Activated CD4-positive, CD25-positive, alpha-beta regulatory T cell treated with anti-CD3 and anti-CD28 coated beads, Interleukin-2, amount 50 U/mL, for 16 hours (primary cell): ENCODE results near the gene ERCC6L2.

ENCODE experiments used
- DNase-seq: peaks from one replicate; pipeline ENCODE4 v3.0.0-alpha.2; 2020; ENCODE audit warnings: low read depth, low spot score

The ERCC6L2 gene

DNA sequence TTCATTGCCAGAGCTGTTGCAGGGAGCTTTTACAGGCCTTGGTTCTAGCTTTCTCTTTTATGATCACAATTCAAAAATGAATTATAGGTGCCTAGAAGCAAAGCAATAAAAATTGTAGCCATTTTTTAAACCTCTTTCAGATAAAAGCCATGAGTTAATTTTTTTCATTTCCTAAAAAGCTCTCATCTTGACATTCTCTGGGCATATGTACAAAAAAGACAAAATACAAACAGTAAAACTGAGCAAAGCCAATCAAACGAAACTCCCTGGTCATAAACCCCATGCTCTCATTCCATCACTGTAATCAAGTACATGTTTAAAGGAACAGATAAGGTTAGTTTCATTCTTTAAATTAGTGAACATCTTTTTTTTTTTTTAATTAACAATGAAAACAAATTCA, 101.9 kb downstream of the ERCC6L2 start:
- no peak for DNase-seq

DNA sequence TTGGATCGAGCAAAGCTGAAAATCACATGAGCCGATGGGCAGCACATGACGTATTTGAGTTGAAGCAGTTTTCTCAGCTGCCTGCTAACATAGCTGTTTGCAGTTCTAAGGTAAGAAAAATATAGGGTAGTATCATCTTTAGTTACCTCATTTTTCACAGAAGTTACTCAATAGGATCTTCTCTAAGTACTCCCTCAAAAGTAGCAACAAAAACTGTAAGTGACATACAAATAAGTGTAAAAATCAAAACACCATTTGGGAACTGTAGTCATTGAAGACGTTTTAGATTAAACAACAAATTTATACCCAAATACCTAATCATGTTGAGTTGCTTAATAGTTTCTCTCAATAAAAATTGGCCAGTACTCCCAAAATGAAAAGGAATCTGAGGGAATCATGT, 102.6 kb downstream of the ERCC6L2 start:
- DNase-seq = no peak

- DNase-seq = no peak
These were observed 104.0 kb downstream of the ERCC6L2 start for GRCh38 chr9:95979446-95979845.

DNA sequence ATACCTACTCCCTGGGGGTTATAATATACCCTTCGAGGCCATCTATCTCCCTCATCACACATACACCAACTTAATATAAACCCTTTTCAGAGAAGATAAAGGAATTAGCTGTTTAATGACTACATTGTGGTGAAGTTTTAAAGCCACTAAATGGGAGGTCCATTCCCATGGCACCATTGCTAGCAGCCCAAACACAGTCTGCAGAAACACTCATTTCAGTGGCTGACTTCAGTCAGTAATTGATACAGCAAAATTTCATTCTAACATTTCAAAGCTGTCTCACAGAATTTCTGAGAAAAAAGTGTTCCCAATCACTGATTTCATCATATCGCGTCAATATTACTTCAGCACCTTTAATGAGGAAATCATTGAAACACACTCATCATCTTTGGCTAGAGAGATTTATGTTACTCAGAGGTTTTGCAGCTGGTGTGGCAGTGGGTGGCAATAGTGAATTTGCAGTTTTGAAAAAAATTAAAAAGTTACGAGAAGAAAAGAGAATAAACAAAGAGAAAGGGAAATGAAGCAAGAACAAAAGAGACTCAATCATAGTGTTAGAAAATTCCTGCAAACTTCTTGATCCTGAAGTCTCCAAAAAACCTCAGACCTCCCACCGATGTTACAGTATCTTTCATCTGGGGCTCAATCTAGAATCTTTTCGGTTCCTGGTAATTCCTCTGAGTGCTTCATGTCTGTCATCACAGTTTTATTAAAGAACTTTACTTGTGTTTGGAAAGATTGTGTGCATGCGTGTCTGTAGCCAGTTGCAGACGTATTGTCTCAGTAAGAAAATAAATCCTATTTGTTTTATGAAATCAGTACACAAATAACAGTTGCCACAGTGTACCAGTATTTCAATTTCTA, 105.0 kb downstream of the ERCC6L2 start:
- DNase-seq = no peak

DNA sequence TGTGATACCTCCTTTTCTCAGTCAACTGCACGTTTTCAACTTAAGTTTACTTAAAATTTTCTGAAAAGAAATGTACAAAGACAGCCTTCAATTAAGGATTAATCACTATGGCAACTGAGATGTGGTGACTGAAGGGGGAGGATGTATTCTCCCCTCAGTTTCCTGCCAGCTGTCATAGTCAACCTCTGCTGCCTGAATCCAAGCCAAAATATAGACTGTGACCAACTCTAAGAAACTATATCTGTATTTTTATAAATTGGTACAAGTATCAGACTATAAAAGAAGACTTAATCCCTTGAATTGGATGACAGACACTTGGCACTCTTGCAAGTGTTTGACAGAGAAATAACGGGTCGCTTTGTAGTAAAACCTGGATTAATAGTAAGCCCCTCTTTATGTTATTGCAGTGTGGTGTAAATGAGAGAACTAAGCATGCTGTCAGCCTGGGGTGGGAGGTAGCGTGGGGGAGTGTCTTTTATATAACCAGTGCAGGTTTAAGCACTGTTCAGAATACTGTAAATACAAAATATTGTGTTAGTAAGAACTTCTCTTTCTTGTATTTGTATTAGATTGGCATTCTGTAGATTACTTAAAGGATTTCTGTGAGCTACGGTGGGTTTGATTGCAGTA, 106.4 kb downstream of the ERCC6L2 start:
- no peak for DNase-seq

DNA sequence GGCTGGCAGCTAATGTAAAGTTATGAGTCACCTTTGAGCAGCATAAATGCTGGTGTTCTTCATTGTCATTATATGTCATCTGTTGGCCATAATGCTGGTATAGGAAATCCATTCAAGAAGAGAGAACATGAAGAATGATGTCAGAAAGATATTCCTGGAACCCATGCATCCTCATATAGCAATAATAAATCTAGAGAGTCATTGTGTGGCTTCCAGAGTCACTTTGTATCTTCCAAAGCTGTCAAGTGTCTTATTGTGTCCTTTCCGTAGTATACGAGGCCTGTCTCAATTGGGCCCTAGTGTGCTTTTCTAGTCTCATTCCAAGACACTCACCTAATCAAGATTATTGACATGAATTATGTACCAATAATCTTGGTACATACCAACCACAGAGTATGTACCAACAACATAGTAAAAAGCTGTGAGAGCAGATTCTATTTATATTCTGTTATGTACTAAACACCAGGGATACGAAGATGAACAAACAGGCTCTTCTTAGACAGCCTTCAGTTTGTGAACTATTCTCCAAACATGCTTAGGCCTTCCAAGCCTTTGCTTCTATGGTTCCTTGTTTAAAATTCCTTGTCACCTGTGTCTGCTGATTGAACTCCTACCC, 110.1 kb downstream of the ERCC6L2 start:
- no peak for DNase-seq

DNA sequence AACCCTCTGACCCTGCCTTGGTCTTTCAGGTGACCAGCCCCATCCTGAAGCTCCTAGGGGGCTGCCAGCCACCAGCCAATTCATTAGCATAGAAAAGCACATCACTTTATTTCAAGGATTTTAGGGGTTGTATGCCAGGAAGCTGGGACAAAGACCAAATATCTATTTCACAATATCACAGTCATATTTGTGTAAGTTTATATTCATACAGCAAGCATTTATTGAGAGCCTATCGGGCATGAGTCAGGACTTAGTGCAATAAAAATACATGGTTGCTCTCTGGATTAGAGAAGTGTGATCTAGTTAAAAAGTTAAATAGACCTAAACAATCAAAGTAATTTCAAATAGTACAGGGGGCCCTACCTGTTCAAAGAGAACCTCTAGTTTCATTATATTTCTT, 113.8 kb downstream of the ERCC6L2 start:
- DNase-seq = no peak

DNA sequence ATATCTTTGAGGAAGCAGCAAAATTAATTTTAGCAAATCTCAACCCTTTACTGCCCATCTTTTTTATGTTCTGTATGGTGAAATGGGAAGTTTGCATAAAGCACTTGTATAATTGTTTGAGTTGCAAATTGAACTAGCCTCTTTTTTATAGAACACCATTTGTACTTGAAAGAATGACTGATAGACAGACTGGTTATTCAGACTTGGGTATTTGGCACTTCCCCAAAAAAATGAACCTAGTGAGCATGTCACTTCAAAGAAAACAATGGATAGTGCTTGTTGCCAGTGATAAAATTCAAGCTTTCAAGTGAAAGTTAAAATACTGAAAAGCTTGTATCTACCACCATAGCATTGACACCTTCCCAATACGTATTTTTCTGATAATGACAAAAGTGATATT, 115.8 kb downstream of the ERCC6L2 start:
- no peak for DNase-seq

DNA sequence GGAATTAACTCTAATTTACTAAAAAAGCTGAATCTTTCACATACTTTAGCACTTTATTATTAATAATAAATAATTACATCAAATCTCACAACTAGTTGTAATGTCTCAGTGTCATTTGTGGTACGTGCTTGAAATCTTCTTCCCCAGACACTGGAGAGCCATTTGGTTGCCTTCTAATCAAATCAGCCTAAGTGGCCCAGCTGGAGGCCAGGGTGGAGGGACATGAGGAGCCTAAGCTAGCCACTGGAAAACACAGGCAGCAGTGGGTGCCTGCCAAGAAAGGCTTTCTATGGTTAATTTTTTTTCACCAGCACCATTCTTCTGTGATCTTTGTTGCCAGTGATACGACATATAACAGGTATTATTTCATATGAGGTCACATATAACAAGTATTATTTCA, 117.0 kb downstream of the ERCC6L2 start:
- no peak for DNase-seq

DNA sequence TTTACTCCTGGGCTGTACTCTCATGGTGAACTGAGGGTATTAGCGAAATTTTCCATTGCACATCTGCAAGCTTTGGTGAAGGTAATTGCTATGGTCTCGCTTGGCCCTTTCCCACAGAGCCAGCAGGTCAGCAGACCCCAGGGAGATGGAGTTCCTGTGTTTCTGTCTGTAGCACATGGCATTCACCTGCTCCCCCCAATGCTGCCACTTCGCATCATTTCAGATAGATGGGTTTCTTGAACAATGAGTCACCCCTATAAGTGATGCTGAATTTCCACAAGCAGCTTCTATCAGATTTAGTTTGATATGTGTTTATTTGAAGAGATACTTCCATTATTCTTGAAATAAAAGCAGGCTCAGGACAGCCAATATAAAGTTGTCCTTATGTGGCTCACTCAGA, 117.8 kb downstream of the ERCC6L2 start:
- DNase-seq = no peak

DNA sequence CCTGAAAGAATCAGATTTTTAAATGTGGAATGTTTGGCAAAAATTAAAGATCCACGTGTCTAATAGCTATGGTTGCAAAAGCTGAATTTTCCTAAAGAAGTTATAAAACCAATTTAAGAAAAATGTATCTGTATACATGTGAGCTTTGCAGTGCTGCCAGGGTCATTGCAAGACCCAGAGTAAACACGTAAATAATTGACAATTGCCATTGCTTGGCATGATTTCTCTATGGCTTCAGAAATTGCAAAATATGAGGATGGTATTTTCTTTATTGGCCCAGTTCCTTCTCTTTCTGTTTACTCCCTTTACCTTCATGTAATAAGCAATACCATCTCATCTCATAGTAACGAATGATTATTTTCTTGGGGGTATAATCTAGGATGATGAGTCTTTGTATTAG, 123.9 kb downstream of the ERCC6L2 start:
- DNase-seq = no peak

DNA sequence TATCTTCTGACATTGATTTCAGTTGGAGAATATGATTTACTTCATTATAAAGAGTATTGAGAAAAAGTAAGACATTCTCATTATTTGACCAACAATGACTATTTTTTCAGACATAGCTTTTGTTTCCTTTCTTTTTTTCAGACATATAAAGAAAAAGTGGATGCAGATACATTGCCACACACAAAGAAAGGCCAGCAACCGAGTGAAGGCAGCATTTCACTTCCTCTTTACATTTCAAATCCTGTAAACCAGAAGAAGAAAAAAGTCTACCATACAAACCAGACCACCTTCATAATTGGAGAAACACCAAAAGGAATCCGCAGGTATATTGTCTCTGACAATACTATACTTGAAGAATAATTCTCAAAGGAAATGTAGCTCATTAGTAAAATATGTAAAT, 128.9 kb downstream of the ERCC6L2 start:
- no peak for DNase-seq

DNA sequence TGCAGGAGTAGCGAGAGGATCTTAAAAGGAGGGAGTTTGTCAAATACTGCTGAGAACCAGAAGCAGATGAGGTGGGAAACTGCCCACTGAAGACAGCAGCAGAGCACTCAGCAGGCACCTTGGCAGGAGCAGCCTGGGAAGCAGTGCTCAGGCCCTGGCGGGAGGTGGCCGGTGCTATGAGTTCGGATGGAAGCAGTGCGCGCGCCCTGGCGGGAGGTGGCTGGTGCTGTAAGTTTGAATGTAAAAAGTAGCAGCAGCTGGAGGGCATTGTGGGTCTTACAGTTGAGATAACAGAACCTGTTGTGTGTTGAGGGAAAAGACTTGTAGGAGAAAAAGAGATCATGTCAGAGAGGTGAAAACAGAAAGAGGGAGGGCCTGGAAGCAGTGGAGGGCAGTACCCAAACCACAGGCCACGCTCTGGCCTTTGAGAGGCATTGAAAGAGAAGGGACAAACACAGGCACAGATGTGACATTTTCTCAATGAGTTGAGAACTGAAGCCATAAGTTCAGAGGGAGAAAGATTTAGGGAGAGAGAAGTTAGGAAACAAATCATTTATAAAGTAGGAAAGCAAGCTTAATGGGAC, 130.9 kb downstream of the ERCC6L2 start:
- DNase-seq = no peak

DNA sequence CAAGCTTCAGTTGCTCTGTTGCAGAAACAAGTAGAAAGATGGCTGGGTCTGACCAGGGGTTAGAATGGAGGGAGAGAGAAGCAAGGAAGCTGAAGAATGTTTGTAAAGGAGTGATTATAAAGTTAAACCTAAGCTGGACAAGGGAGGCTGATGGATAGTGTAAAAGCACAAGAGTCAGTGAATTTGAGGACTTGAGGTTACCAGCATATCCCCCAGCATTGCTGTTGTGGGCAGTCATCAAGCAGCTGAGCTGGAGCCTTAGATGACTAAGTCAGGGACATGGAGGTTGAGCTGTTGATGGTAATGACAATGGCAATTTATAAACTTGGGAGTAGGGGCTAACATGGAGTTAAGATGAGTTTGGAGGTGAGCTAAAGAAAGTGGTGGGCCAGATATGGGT, 131.5 kb downstream of the ERCC6L2 start:
- DNase-seq = no peak

DNA sequence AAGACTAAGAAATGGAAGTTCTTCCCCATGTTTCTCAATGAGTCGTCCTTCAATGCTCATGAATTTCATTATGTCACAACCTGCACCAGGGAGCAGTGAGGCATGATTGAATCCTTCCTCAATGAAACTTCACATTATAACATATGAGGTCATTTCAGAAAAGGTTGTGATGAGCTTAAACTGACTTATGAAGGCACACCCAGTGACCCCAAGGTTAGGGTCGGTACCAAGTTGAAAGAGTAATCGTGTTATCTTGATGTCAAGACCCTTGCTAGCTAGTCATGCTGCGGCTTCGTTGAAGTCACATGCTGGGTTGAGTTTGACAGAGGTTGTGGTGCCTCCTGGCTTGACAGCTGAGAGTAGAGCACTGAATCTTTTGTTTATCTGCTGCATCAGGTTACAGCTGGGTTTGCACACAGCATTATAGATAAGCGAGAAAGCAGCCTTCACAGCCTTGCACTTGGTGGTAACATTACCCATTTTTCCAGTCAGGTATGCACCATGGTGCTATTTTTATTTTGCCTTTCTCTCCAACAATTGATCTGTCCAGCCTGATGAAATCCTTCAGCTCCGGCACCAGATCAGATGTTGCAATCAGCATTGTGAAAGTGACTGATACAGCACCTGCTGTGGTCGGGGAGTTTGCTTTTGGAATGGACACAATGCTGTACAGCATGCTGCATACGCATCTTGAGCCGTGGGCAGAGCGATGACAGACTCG, 133.2 kb downstream of the ERCC6L2 start:
- no peak for DNase-seq

DNA sequence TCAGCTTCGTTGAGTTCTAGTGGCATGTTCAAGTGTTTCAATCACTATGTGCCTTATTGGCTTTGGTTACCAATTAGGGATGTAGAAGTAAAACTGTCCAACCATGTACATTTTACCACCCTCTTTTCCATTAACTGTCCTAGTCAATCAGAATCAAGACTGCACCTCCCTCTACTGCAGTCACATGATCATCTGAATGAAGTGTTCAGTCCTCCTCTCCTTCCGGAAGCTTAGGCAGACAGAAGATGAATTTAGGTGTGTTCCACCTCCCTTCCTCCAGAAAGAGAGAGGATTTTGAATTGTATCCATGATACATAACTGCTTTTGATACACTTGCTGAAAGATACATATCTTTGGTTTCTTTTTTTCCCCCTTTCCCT, 133.7 kb downstream of the ERCC6L2 start:
- DNase-seq = no peak

- DNase-seq = no peak
These were observed 134.4 kb downstream of the ERCC6L2 start for GRCh38 chr9:96009690-96010472.

DNA sequence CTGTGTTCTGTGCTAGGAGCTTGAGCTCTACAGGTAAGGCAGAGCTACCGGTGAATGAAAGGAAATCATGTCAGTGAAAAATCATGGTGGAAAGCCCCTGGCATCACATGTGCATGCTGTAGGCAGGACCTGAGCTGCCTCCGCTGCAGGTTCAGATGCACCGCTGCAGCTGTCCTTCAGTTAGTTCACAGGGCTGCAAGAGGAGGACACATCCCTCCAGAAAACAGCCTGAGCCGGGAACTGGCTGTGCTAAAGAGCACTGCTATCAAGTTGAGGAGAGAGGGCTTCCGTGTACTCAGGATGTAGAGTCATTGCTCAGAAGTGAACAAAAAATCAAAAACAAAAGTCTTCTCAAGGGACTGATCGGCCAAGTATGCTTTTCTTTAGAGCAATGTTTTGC, 138.6 kb downstream of the ERCC6L2 start:
- peak; percentile 15 for DNase-seq

DNA sequence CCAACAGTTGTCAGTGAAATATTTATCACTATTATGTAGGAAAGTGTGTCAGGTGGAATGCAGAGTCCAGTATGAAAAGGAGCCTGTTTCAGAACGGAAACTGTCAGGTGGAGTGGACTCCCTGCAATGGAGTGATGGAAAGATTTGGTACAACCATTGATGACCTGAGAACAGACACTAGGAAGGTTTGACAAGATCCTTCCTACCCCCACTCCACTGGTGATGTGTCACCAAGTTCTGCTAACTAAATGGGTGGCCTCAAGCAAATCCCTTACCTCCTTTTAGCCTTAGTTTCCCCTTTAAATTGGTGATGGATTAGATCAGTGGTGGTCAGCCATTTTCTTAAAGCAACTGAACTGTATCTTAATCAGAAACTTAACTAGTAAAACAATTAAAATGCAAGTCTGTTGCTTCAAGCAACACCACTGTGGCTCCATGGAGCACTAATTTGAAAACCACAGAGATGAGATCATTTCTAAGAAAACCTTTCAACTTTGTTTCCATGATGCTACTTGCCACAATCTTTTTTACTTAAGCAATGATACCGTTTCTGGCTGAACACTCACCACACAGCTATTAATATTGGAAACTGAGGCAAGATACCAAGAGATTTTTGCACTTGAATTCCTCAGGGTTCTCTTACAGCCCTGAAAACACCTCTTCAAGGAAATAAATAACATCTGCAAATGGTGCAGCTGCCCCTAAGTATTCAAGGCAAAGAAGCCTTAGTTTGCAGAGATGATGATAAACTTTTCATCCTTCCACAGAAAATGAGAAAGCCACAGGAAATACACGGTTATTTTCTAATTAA, 140.6 kb downstream of the ERCC6L2 start:
- DNase-seq = no peak
